Mesenchymal stem cell (in vitro differentiated cells and primary cell): Measurements from ENCODE around the gene FBXO4.

Source experiments
- DNase-seq: peaks from one replicate; pipeline ENCODE4 v3.0.0-alpha.2; 2013
- H2AFZ ChIP-seq: one replicate; pipeline ENCODE4 v1.6.1; 2013; ENCODE audit warnings: low read depth, mild to moderate bottlenecking, control low read depth, inconsistent platforms, low read length, moderate library complexity
- H2AK5ac ChIP-seq: 2 replicates; pipeline ENCODE4 v1.6.1; 2013; ENCODE audit warnings: low read length, moderate library complexity, mild to moderate bottlenecking, inconsistent platforms; ENCODE audit not compliant: severe bottlenecking
- H2BK120ac ChIP-seq: one replicate; pipeline ENCODE4 v1.6.1; 2013; ENCODE audit warnings: low read depth, mild to moderate bottlenecking, inconsistent platforms, low read length, moderate library complexity
- H2BK12ac ChIP-seq, 2 experiments: one replicate each; pipeline ENCODE4 v1.6.1; 2013; ENCODE audit warnings: inconsistent platforms in 2 of 2, low read length in 2 of 2, mild to moderate bottlenecking in 2 of 2, moderate library complexity in 2 of 2, control low read depth in 1 of 2
- H2BK15ac ChIP-seq: one replicate; pipeline ENCODE4 v1.6.1; 2013; ENCODE audit warnings: mild to moderate bottlenecking, low read depth, inconsistent platforms; ENCODE audit not compliant: poor library complexity, severe bottlenecking
- H2BK5ac ChIP-seq: 2 replicates; pipeline ENCODE4 v1.6.1; 2013; ENCODE audit warnings: low read depth, mild to moderate bottlenecking, low read length, control low read depth, inconsistent platforms; ENCODE audit not compliant: poor library complexity, severe bottlenecking
- H3K14ac ChIP-seq, 2 experiments: one replicate each; pipeline ENCODE4 v1.6.1; 2013; ENCODE audit warnings: inconsistent platforms in 2 of 2, low read length in 2 of 2, control low read depth in 1 of 2, mild to moderate bottlenecking in 1 of 2, moderate library complexity in 1 of 2
- H3K18ac ChIP-seq, 2 experiments: one replicate each; pipeline ENCODE4 v1.6.1; 2013; ENCODE audit warnings: inconsistent platforms in 2 of 2, low read length in 2 of 2, control low read depth in 1 of 2, low read depth in 1 of 2, mild to moderate bottlenecking in 1 of 2
- H3K23ac ChIP-seq, 2 experiments: one replicate each; pipeline ENCODE4 v1.6.1; 2013; ENCODE audit warnings: inconsistent platforms in 2 of 2, low read length in 2 of 2, mild to moderate bottlenecking in 2 of 2, moderate library complexity in 2 of 2, control low read depth in 1 of 2
- H3K27ac ChIP-seq: 2 replicates; pipeline ENCODE4 v1.5.1; 2013; ENCODE audit warnings: mild to moderate bottlenecking, moderate library complexity, low read length, control low read depth, inconsistent platforms; ENCODE audit not compliant: poor library complexity, severe bottlenecking
- H3K27me3 ChIP-seq, 2 experiments: 2 replicates each; pipeline versions ENCODE4 v1.6.1 to v1.7.0; 2013; ENCODE audit warnings: low read length in 2 of 2, mild to moderate bottlenecking in 2 of 2, moderate library complexity in 2 of 2, control low read depth in 1 of 2, inconsistent platforms in 1 of 2; ENCODE audit not compliant: control insufficient read depth in 1 of 2, insufficient read depth in 1 of 2
- H3K36me3 ChIP-seq, 2 experiments: 2 replicates each; pipeline versions ENCODE4 v1.6.1 to v1.7.0; 2013; ENCODE audit warnings: low read length in 2 of 2, control low read depth in 1 of 2, inconsistent platforms in 1 of 2, low read depth in 1 of 2, mild to moderate bottlenecking in 1 of 2; ENCODE audit not compliant: insufficient read depth in 2 of 2, control insufficient read depth in 1 of 2
- H3K4ac ChIP-seq, 2 experiments: one replicate each; pipeline ENCODE4 v1.6.1; 2013; ENCODE audit warnings: inconsistent platforms in 2 of 2, low read length in 2 of 2, mild to moderate bottlenecking in 2 of 2, moderate library complexity in 2 of 2, control low read depth in 1 of 2, low read depth in 1 of 2
- H3K4me1 ChIP-seq: 2 replicates; pipeline ENCODE4 v1.6.1; 2013; ENCODE audit warnings: low read depth, low read length, control low read depth; ENCODE audit not compliant: control insufficient read depth, insufficient read depth
- H3K4me2 ChIP-seq: 2 replicates; pipeline ENCODE4 v1.6.1; 2013; ENCODE audit warnings: low read length, mild to moderate bottlenecking, inconsistent platforms; ENCODE audit not compliant: poor library complexity, severe bottlenecking
- H3K4me3 ChIP-seq, 2 experiments: 2 replicates each; pipeline versions ENCODE4 v1.5.1 to v1.7.0; 2013; ENCODE audit warnings: low read length in 2 of 2, mild to moderate bottlenecking in 2 of 2, control low read depth in 1 of 2, low read depth in 1 of 2; ENCODE audit not compliant: insufficient read depth in 1 of 2
- H3K79me1 ChIP-seq: replicated peaks from 2 replicates; pipeline ENCODE4 v1.6.1; 2013; ENCODE audit warnings: mild to moderate bottlenecking, control low read depth, low read length, inconsistent platforms; ENCODE audit not compliant: poor library complexity, severe bottlenecking
- H3K9ac ChIP-seq: 2 replicates; pipeline ENCODE4 v1.7.0; 2013; ENCODE audit warnings: mild to moderate bottlenecking, low read length, moderate library complexity
- H3K9me3 ChIP-seq: 2 replicates; pipeline ENCODE4 v1.7.0; 2013; ENCODE audit warnings: mild to moderate bottlenecking, low read length; ENCODE audit not compliant: control insufficient read depth
- H4K8ac ChIP-seq: one replicate; pipeline ENCODE4 v1.6.1; 2013; ENCODE audit warnings: inconsistent platforms, mild to moderate bottlenecking, low read length, moderate library complexity
- H4K91ac ChIP-seq: one replicate; pipeline ENCODE4 v1.6.1; 2013; ENCODE audit warnings: mild to moderate bottlenecking, low read length, inconsistent platforms
- WGBS: methylation state at CpG from one replicate; pipeline ENCODE4 v1.1.7; 2013; ENCODE audit warnings: mixed read lengths; 5-methylcytosine and 5-hydroxymethylcytosine counted together

The FBXO4 gene

GRCh38 chr5:41885286-41885685, 39.8 kb upstream of the FBXO4 start:
- H2BK5ac ChIP-seq: no peak overlapping the region
- H3K4ac ChIP-seq: no peak overlapping the region
- H3K9me3 ChIP-seq: no peaks in the 10 kb centered on the region
- no peak overlapping the region for H3K14ac ChIP-seq
- H2BK12ac ChIP-seq: no peak overlapping the region
- no peak overlapping the region for H2AK5ac ChIP-seq
- no peaks in the 10 kb centered on the region for H3K36me3 ChIP-seq
- H3K4me2 ChIP-seq: no peak overlapping the region
- no peak overlapping the region for H4K91ac ChIP-seq
- H3K4me1 ChIP-seq: no peaks in the 10 kb centered on the region
- H3K79me1 ChIP-seq: no peaks in the 10 kb centered on the region
- no peak overlapping the region for H3K4me3 ChIP-seq
- no peak overlapping the region for H4K8ac ChIP-seq
- no peak overlapping the region for H3K18ac ChIP-seq
- H3K27ac ChIP-seq: no peak overlapping the region
- H3K27me3 ChIP-seq: peaks cover 0 to 3% of the 10 kb centered on the region in 2 experiments
- no peak overlapping the region for H2BK120ac ChIP-seq
- no peak overlapping the region for H2AFZ ChIP-seq
- no peak overlapping the region for H3K9ac ChIP-seq
- H2BK15ac ChIP-seq: no peak overlapping the region
- no peak for DNase-seq
- no peak overlapping the region for H3K23ac ChIP-seq

- Histone ChIP-seq H3K79me1 (no peaks in the 10 kb centered on the region), H3K4ac (no peak overlapping the region), H2BK15ac (no peak overlapping the region), H3K4me1 (no peaks in the 10 kb centered on the region), H3K4me3 (no peak overlapping the region), H4K91ac (no peak overlapping the region), H3K14ac (no peak overlapping the region), H3K27ac (no peak overlapping the region), H2BK5ac (no peak overlapping the region), H3K36me3 (no peaks in the 10 kb centered on the region), H3K9me3 (no peaks in the 10 kb centered on the region), H4K8ac (no peak overlapping the region), H3K9ac (no peak overlapping the region), H2AK5ac (no peak overlapping the region), H3K27me3 (peaks cover 11 to 16% of the 10 kb centered on the region in 2 experiments), H2AFZ (no peak overlapping the region), H2BK120ac (no peak overlapping the region), H3K23ac (no peak overlapping the region), H3K18ac (no peak overlapping the region), H2BK12ac (no peak overlapping the region), H3K4me2 (no peak overlapping the region)
- no peak for DNase-seq
- WGBS: 78% methylated on average over 2 of the region's 2 CpGs
Measured at GRCh38 chr5:41891066-41891707, 33.9 kb upstream of the FBXO4 start.

GRCh38 chr5:41892031-41892430, 33.0 kb upstream of the FBXO4 start:
- H3K14ac ChIP-seq: no peak overlapping the region
- no peak overlapping the region for H2BK12ac ChIP-seq
- no peaks in the 10 kb centered on the region for H3K79me1 ChIP-seq
- H3K27ac ChIP-seq: no peak overlapping the region
- H3K18ac ChIP-seq: no peak overlapping the region
- H3K4me1 ChIP-seq: no peaks in the 10 kb centered on the region
- no peak overlapping the region for H3K4ac ChIP-seq
- H3K23ac ChIP-seq: no peak overlapping the region
- H3K4me2 ChIP-seq: no peak overlapping the region
- H2BK120ac ChIP-seq: no peak overlapping the region
- no peak overlapping the region for H3K9ac ChIP-seq
- H4K8ac ChIP-seq: no peak overlapping the region
- DNase-seq: no peak
- H3K9me3 ChIP-seq: no peaks in the 10 kb centered on the region
- H2BK5ac ChIP-seq: no peak overlapping the region
- H4K91ac ChIP-seq: no peak overlapping the region
- H3K4me3 ChIP-seq: no peak overlapping the region
- H2AFZ ChIP-seq: no peak overlapping the region
- no peaks in the 10 kb centered on the region for H3K36me3 ChIP-seq
- no peak overlapping the region for H2BK15ac ChIP-seq
- H2AK5ac ChIP-seq: no peak overlapping the region
- H3K27me3 ChIP-seq: peaks cover 17% of the 10 kb centered on the region in 2 experiments

- H2BK120ac ChIP-seq: no peak overlapping the region
- no peak overlapping the region for H3K18ac ChIP-seq
- H4K91ac ChIP-seq: no peak overlapping the region
- no peak overlapping the region for H2AK5ac ChIP-seq
- H3K4me3 ChIP-seq: no peak overlapping the region
- no peaks in the 10 kb centered on the region for H3K4me1 ChIP-seq
- H3K27ac ChIP-seq: no peak overlapping the region
- H2BK12ac ChIP-seq: no peak overlapping the region
- no peak overlapping the region for H3K23ac ChIP-seq
- no peaks in the 10 kb centered on the region for H3K79me1 ChIP-seq
- no peaks in the 10 kb centered on the region for H3K36me3 ChIP-seq
- no peak overlapping the region for H2BK5ac ChIP-seq
- no peak overlapping the region for H3K14ac ChIP-seq
- no peak overlapping the region for H4K8ac ChIP-seq
- H3K27me3 ChIP-seq: peaks cover 17 to 18% of the 10 kb centered on the region in 2 experiments
- H3K9me3 ChIP-seq: no peaks in the 10 kb centered on the region
- no peak overlapping the region for H3K4ac ChIP-seq
- DNase-seq: no peak
- H2AFZ ChIP-seq: no peak overlapping the region
- no peak overlapping the region for H3K9ac ChIP-seq
- WGBS: 92% methylated on average over 2 of the region's 3 CpGs
- H3K4me2 ChIP-seq: no peak overlapping the region
- no peak overlapping the region for H2BK15ac ChIP-seq
Measured at GRCh38 chr5:41893074-41893851, 31.8 kb upstream of the FBXO4 start.
